SK-N-SH (cell line): ENCODE measurements around the gene TVP23C.

Experiments used
- EZH2phosphoT487 ChIP-seq: fragments of 200-600 bp; sonication (generic); IDR thresholded peaks from 2 replicates; pipeline ENCODE4 v1.6.1; 2017; ENCODE audit warnings: low read depth, mixed run types, mild to moderate bottlenecking, antibody characterized with exemption, moderate library complexity, borderline replicate concordance
- FOSL2 ChIP-seq: IDR thresholded peaks from 2 replicates; pipeline ENCODE4 v1.4.0; 2012; ENCODE audit warnings: low read depth, mild to moderate bottlenecking, moderate library complexity, borderline replicate concordance
- GABPA ChIP-seq: IDR thresholded peaks from 2 replicates; pipeline ENCODE4 v1.4.0; 2012; ENCODE audit warnings: low read depth, mild to moderate bottlenecking
- GATA2 ChIP-seq: sonication (generic); formaldehyde crosslinking; IDR thresholded peaks from 2 replicates; pipeline ENCODE4 v1.5.0; 2020; ENCODE audit warnings: mild to moderate bottlenecking, missing genetic modification reagents
- POLR2AphosphoS5 ChIP-seq: IDR thresholded peaks from 2 replicates; pipeline ENCODE4 v1.6.1; 2012; ENCODE audit warnings: low read depth, low read length
- RAD21 ChIP-seq: IDR thresholded peaks from 2 replicates; pipeline ENCODE4 v1.6.1; 2012; ENCODE audit warnings: mild to moderate bottlenecking, low read length
- RCOR1 ChIP-seq: fragments of 150-350 bp; IDR thresholded peaks from 2 replicates; pipeline ENCODE4 v1.6.1; 2017; ENCODE audit warnings: antibody characterized with exemption, low read length
- RFX5 ChIP-seq: IDR thresholded peaks from 2 replicates; pipeline ENCODE4 v1.6.1; 2012; ENCODE audit warnings: mild to moderate bottlenecking, improper control_type of control experiment, low read length
- SIN3A ChIP-seq: IDR thresholded peaks from 2 replicates; pipeline ENCODE4 v1.6.1; 2012; ENCODE audit warnings: low read depth, mild to moderate bottlenecking, low read length, moderate library complexity, borderline replicate concordance
- TAF1 ChIP-seq: IDR thresholded peaks from 2 replicates; pipeline ENCODE4 v1.6.1; 2012; ENCODE audit warnings: low read depth, mild to moderate bottlenecking, low read length, moderate library complexity, borderline replicate concordance
- TF ChIP-seq, protein P1 (sequence below): fragments of 200-600 bp; sonication (generic); IDR thresholded peaks from 2 replicates; pipeline ENCODE4 v1.6.1; 2017; ENCODE audit warnings: antibody characterized with exemption, mild to moderate bottlenecking, moderate library complexity
- TF ChIP-seq, protein P2 (sequence below): IDR thresholded peaks from 2 replicates; pipeline ENCODE4 v1.6.1; 2012; ENCODE audit warnings: mild to moderate bottlenecking, low read depth, low read length, moderate library complexity
- TF ChIP-seq, protein P3 (sequence below): IDR thresholded peaks from 2 replicates; pipeline ENCODE4; 2012
- TF ChIP-seq, protein P4 (sequence below): IDR thresholded peaks from 2 replicates; pipeline ENCODE4 v1.4.0; 2012; ENCODE audit warnings: low read depth

DNA sequence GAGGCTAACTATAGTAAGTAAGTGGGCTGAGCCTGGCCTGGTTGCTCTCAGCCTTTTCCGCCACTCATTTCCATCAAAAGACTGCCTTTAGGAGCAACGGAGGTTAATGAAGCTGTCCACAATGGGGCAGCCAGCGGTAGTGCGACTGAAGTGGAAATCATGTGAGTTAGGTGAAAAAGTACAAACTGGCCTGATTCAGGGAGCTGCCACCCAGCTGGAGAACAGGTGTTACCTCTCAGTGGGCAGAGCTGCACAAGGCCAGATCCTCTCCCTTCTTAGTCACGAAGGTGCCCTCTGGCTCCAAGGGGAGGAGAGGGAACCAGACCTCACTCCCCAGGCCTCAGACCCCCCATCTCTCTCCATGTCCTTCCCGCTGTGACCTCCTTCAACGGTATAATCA lies 61.5 kb downstream of the TVP23C start:
- TF ChIP-seq, protein P1, sequence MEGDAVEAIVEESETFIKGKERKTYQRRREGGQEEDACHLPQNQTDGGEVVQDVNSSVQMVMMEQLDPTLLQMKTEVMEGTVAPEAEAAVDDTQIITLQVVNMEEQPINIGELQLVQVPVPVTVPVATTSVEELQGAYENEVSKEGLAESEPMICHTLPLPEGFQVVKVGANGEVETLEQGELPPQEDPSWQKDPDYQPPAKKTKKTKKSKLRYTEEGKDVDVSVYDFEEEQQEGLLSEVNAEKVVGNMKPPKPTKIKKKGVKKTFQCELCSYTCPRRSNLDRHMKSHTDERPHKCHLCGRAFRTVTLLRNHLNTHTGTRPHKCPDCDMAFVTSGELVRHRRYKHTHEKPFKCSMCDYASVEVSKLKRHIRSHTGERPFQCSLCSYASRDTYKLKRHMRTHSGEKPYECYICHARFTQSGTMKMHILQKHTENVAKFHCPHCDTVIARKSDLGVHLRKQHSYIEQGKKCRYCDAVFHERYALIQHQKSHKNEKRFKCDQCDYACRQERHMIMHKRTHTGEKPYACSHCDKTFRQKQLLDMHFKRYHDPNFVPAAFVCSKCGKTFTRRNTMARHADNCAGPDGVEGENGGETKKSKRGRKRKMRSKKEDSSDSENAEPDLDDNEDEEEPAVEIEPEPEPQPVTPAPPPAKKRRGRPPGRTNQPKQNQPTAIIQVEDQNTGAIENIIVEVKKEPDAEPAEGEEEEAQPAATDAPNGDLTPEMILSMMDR: no peak
- TF ChIP-seq GATA2 (CRISPR knock-in tag): no peak
- TF ChIP-seq, protein P2, sequence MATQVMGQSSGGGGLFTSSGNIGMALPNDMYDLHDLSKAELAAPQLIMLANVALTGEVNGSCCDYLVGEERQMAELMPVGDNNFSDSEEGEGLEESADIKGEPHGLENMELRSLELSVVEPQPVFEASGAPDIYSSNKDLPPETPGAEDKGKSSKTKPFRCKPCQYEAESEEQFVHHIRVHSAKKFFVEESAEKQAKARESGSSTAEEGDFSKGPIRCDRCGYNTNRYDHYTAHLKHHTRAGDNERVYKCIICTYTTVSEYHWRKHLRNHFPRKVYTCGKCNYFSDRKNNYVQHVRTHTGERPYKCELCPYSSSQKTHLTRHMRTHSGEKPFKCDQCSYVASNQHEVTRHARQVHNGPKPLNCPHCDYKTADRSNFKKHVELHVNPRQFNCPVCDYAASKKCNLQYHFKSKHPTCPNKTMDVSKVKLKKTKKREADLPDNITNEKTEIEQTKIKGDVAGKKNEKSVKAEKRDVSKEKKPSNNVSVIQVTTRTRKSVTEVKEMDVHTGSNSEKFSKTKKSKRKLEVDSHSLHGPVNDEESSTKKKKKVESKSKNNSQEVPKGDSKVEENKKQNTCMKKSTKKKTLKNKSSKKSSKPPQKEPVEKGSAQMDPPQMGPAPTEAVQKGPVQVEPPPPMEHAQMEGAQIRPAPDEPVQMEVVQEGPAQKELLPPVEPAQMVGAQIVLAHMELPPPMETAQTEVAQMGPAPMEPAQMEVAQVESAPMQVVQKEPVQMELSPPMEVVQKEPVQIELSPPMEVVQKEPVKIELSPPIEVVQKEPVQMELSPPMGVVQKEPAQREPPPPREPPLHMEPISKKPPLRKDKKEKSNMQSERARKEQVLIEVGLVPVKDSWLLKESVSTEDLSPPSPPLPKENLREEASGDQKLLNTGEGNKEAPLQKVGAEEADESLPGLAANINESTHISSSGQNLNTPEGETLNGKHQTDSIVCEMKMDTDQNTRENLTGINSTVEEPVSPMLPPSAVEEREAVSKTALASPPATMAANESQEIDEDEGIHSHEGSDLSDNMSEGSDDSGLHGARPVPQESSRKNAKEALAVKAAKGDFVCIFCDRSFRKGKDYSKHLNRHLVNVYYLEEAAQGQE: no peak
- TF ChIP-seq, protein P3, sequence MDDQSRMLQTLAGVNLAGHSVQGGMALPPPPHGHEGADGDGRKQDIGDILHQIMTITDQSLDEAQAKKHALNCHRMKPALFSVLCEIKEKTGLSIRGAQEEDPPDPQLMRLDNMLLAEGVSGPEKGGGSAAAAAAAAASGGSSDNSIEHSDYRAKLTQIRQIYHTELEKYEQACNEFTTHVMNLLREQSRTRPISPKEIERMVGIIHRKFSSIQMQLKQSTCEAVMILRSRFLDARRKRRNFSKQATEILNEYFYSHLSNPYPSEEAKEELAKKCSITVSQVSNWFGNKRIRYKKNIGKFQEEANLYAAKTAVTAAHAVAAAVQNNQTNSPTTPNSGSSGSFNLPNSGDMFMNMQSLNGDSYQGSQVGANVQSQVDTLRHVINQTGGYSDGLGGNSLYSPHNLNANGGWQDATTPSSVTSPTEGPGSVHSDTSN: no peak
- TF ChIP-seq FOSL2: no peak
- no peak for TF ChIP-seq RFX5
- no peak for TF ChIP-seq SIN3A
- TF ChIP-seq TAF1: no peak
- no peak for TF ChIP-seq RCOR1
- TF ChIP-seq, protein P4, sequence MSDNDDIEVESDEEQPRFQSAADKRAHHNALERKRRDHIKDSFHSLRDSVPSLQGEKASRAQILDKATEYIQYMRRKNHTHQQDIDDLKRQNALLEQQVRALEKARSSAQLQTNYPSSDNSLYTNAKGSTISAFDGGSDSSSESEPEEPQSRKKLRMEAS: no peak
- no peak for TF ChIP-seq RAD21
- no peak for TF ChIP-seq GABPA
- TF ChIP-seq POLR2AphosphoS5: no peak
- no peak for TF ChIP-seq EZH2phosphoT487
